Measurements from ENCODE around the gene CTNNBIP1.

- no peak for TF ChIP-seq MAX (IDR thresholded peaks at IDR 0.05)
- no peak for TF ChIP-seq FOXM1 (IDR thresholded peaks at IDR 0.05; ENCODE audit: borderline replicate concordance, low read depth)
- TF ChIP-seq TAF1 (IDR thresholded peaks at IDR 0.05; ENCODE audit: low read depth) = no peak
- no peak for TF ChIP-seq NFIC (IDR thresholded peaks at IDR 0.05)
- no peak for TF ChIP-seq REST (IDR thresholded peaks at IDR 0.05; ENCODE audit: low read depth)
- TF ChIP-seq EP300 (IDR thresholded peaks at IDR 0.05; ENCODE audit: borderline replicate concordance) = no peak
- no peak for TF ChIP-seq RAD21 (IDR thresholded peaks at IDR 0.05; ENCODE audit: low read depth)
Measured at GRCh38 chr1:9827558-9828185, 82.4 kb downstream of the CTNNBIP1 start.
